CD4-positive, alpha-beta T cell (primary cell): ENCODE data around the gene LIG3. TPM values are rescaled to one million over a fixed set of nuclear protein-coding genes. Genes with fewer than 3 reads are reported as not detected.

ENCODE experiments used
- ATAC-seq: fragments of 200-7000 bp; cut with Tn5 transposase; one replicate; pipeline ENCODE4 v1.10.0; 2022; ENCODE audit warnings: mild to moderate bottlenecking; ENCODE audit not compliant: poor library complexity
- CTCF ChIA-PET: fragments of 350-600 bp; sonication (Branson Sonifier 250); formaldehyde crosslinking; loops from one replicate; lab custom pipeline; 2021; ENCODE audit warnings: antibody characterized with exemption, inconsistent platforms; lab: Charles Lee
- POLR2A ChIA-PET: fragments of 350-600 bp; sonication (Branson Sonifier 250); formaldehyde crosslinking; loops from one replicate; lab custom pipeline; 2021; ENCODE audit warnings: antibody characterized with exemption, inconsistent platforms; lab: Charles Lee
- DNase-seq, 14 experiments: peaks; one replicate each; pipeline ENCODE4 v3.0.0-alpha.2; 2013 to 2020; ENCODE audit warnings: mixed read lengths in 2 of 14
- H3K27ac ChIP-seq, 2 donors: one replicate each; pipeline versions ENCODE4 v1.5.1 to v1.7.0; 2013; ENCODE audit warnings: low read length in 2 of 2, low read depth in 1 of 2, mild to moderate bottlenecking in 1 of 2
- H3K27me3 ChIP-seq, 2 experiments: 1 replicate in 1 of 2; 2 replicates in 1 of 2; pipeline versions ENCODE4 v1.6.1 to v1.7.0; 2013; ENCODE audit warnings: low read length in 2 of 2, control low read depth in 1 of 2, mild to moderate bottlenecking in 1 of 2, moderate library complexity in 1 of 2; ENCODE audit not compliant: insufficient read depth in 2 of 2, control insufficient read depth in 1 of 2
- H3K36me3 ChIP-seq: one replicate; pipeline ENCODE4 v1.6.1; 2013; ENCODE audit warnings: low read length, control low read depth; ENCODE audit not compliant: insufficient read depth
- H3K4me1 ChIP-seq: one replicate; pipeline ENCODE4 v1.6.1; 2013; ENCODE audit warnings: low read length, control low read depth; ENCODE audit not compliant: insufficient read depth
- H3K4me3 ChIP-seq: one replicate; pipeline ENCODE4 v1.5.1; 2013; ENCODE audit warnings: mild to moderate bottlenecking, low read length, moderate library complexity
- H3K9me3 ChIP-seq, 2 experiments: 1 replicate in 1 of 2; 2 replicates in 1 of 2; pipeline versions ENCODE4 v1.6.1 to v1.7.0; 2013; ENCODE audit warnings: low read length in 2 of 2, mild to moderate bottlenecking in 2 of 2, control low read depth in 1 of 2, moderate library complexity in 1 of 2; ENCODE audit not compliant: control insufficient read depth in 1 of 2, insufficient read depth in 1 of 2
- H3K27ac Mint-ChIP-seq: one replicate; pipeline ENCODE4 v1.8.0; 2020; ENCODE audit warnings: mixed read lengths
- H3K27me3 Mint-ChIP-seq: one replicate; pipeline ENCODE4 v1.8.0; 2021; ENCODE audit warnings: mixed read lengths
- H3K36me3 Mint-ChIP-seq: one replicate; pipeline ENCODE4 v1.8.0; 2021; ENCODE audit warnings: low read depth, mixed read lengths
- H3K4me1 Mint-ChIP-seq: one replicate; pipeline ENCODE4 v1.8.0; 2021; ENCODE audit warnings: low read depth, mixed read lengths
- H3K4me3 Mint-ChIP-seq: one replicate; pipeline ENCODE4 v1.8.0; 2020; ENCODE audit warnings: mild to moderate bottlenecking, mixed read lengths
- H3K9me3 Mint-ChIP-seq: one replicate; pipeline ENCODE4 v1.8.0; 2020; ENCODE audit warnings: mixed read lengths
- intact Hi-C, 2 experiments: fragments of 100-400 bp; cut with DNase I in 1 of 2; cut with micrococcal nuclease in 1 of 2; formaldehyde crosslinking; loops; one replicate each; pipeline versions ENCODE4 v1.15.1 to v1.9.0; 2023 to 2025; cut with DNase I, micrococcal nuclease
- total RNA-seq, 174 experiments: library from RNA in 2 of 174; stranded (reverse) in 2 of 174; gene quantifications; one replicate each; pipeline ENCODE4 v1.2.3 and lab custom pipeline; 2021 to 2026
- TF ChIP-seq, protein P1 (sequence below): fragments of 200-600 bp; IDR thresholded peaks from one replicate; pipeline ENCODE4 v1.8.0; 2022; ENCODE audit warnings: antibody characterized with exemption, mild to moderate bottlenecking

The LIG3 gene
- total RNA-seq, 2 experiments from 2014 or later = 44.6 to 49.1 TPM

GRCh38 chr17:34961093-34961911 lies 19.0 kb upstream of the LIG3 start, which contains the start of the genes CCT6B and ZNF830:
TSS of gene CCT6B (minus strand) at chr17:34961460. CDS start at chr17:34961393, 67 bp downstream.
TSS of gene ZNF830 (plus strand) at chr17:34961540. CDS start at chr17:34961567, 27 bp downstream.
- POLR2A ChIA-PET = interaction anchor here (0.6 to 1.8 kb wide), 12 partner anchors 10 to 617 kb away, joined by 3 to 37 read pairs (median 4); partner anchors contain the start of genes LIG3, NLE1, PEX12 and RFFL
- H3K4me1 Mint-ChIP-seq = peaks cover 30% of the 10 kb centered on the region
- DNase-seq = peak; percentile 81 to 97 (median 85)

DNA sequence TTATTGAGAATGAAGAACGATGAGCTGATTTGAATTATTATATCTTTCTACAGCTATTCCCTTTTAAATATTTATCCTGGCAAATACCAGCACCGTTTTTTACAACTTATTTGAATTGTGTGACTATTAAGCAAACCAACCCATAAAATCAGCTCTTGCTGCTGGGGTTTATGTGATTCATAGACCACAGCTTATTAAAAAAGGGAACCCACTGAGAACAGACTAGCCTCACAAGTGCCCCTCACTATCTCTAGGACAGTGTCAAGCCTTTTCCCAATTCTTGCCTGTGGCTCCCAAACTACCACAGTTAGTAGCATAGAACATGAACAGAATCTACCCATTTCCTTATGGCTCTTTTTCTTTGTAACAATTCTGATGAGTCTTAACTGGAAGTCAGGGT lies 6.1 kb upstream of the LIG3 start:
- intact Hi-C loops = no loop called here
- ATAC-seq (no peak), DNase-seq (no peak)
- Mint-ChIP-seq H3K36me3 (peaks cover 4% of the 10 kb centered on the region), H3K4me3 (no peak overlapping the region), H3K27me3 (no peaks in the 10 kb centered on the region), H3K27ac (no peak overlapping the region), H3K9me3 (no peaks in the 10 kb centered on the region), H3K4me1 (peaks cover under 1% of the 10 kb centered on the region)
- Histone ChIP-seq H3K27ac (no peak overlapping the region), H3K36me3 (no peaks in the 10 kb centered on the region), H3K4me1 (no peaks in the 10 kb centered on the region), H3K27me3 (no peaks in the 10 kb centered on the region), H3K4me3 (no peak overlapping the region), H3K9me3 (no peaks in the 10 kb centered on the region)
- CTCF ChIA-PET = interaction anchor here (1.0 kb wide), 1 partner anchor 773 kb away, joined by 4 read pairs; no protein-coding TSS in a partner anchor
- POLR2A ChIA-PET = interaction anchor here (1.3 to 1.9 kb wide), 2 partner anchors 13 to 115 kb away, joined by 3 to 8 read pairs; partner anchors contain the start of genes CCT6B and ZNF830
- TF ChIP-seq, protein P1, sequence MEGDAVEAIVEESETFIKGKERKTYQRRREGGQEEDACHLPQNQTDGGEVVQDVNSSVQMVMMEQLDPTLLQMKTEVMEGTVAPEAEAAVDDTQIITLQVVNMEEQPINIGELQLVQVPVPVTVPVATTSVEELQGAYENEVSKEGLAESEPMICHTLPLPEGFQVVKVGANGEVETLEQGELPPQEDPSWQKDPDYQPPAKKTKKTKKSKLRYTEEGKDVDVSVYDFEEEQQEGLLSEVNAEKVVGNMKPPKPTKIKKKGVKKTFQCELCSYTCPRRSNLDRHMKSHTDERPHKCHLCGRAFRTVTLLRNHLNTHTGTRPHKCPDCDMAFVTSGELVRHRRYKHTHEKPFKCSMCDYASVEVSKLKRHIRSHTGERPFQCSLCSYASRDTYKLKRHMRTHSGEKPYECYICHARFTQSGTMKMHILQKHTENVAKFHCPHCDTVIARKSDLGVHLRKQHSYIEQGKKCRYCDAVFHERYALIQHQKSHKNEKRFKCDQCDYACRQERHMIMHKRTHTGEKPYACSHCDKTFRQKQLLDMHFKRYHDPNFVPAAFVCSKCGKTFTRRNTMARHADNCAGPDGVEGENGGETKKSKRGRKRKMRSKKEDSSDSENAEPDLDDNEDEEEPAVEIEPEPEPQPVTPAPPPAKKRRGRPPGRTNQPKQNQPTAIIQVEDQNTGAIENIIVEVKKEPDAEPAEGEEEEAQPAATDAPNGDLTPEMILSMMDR = no peak

More at GRCh38 chr17:34961093-34961911, 19.0 kb upstream of the LIG3 start, which contains the start of the genes CCT6B and ZNF830:
- ATAC-seq = peak; percentile 89
- Mint-ChIP-seq H3K9me3 (no peaks in the 10 kb centered on the region), H3K27me3 (peaks cover 8% of the 10 kb centered on the region), H3K4me3 (peak within 1 kb of the TSS; percentile 100), H3K27ac (peak within 1 kb of the TSS; percentile 95), H3K36me3 (peaks cover 48% of the 10 kb centered on the region)
- peak within 1 kb of the TSS; percentile 87 for H3K4me3 ChIP-seq
- H3K27ac ChIP-seq = peak within 1 kb of the TSS; percentile 96
- no peaks in the 10 kb centered on the region for H3K27me3 ChIP-seq
- H3K4me1 ChIP-seq = peaks cover 18% of the 10 kb centered on the region
- intact Hi-C loops = loop anchor here (1.0 to 5.0 kb wide), 3 partner anchors 18 to 626 kb away; partner anchors contain the start of genes AP2B1 (in 1 of the 2) and LIG3 (in 1 of the 2)
- peaks cover 30% of the 10 kb centered on the region for H3K36me3 ChIP-seq
- TF ChIP-seq, protein P1 = no peak
- CTCF ChIA-PET = interaction anchor here (1.2 to 1.6 kb wide), 2 partner anchors 10 to 19 kb away, joined by 3 to 9 read pairs; partner anchors contain the start of gene LIG3
- H3K9me3 ChIP-seq = no peaks in the 10 kb centered on the region
